Measurements from ENCODE around the gene PCSK5.

Gene PCSK5

DNA sequence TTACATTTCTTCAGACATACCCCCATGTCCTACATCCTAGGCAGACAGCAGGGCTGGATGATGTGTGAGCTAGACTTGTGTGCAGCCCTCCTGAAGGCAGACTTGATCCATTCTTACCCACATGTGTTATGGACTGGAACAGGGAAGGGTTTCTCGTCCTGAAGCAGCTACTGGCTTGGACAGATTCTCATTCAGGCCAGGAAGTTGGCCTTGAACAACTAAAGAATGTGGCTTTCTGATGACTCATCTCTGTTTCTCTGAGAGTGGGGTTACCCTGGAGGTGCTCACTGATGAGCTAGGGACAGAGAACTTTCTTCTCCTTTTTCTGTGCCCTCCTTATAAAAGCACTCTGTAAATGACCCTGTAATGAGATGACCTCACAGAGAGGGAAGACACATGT is 246.5 kb downstream of the PCSK5 start:
- no peak overlapping the region for H3K27ac ChIP-seq (ENCODE audit: low read depth, low read length)
- H3K27me3 ChIP-seq (ENCODE audit: low read length), result no peaks in the 10 kb centered on the region

DNA sequence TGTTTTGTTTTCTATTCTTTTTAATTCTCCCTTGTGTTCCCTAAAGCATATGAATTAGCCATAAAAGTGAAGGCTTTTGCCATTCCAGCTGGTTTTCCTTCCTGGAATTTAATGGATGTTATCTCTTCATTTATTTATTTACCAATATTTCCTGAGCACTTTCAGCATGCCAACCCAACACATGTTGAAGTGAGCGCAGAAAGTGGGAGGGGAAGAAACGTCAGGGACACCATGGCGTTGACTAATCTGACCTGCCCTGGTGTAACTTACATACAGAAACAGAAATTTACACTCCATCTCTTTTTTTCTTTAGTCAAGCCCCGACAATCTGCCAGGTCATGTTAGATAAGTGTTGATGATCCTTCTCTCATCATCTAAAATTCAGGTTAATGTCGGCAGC is 247.5 kb downstream of the PCSK5 start:
- H3K27me3 ChIP-seq (ENCODE audit: low read length), result no peaks in the 10 kb centered on the region
- no peak overlapping the region for H3K4me3 ChIP-seq (ENCODE audit: insufficient read depth, low read length, poor library complexity, severe bottlenecking)
- H3K9ac ChIP-seq (ENCODE audit: low read length), result no peak overlapping the region
- no peaks in the 10 kb centered on the region for H4K20me1 ChIP-seq (ENCODE audit: low read depth, low read length)
- TF ChIP-seq, protein P1, sequence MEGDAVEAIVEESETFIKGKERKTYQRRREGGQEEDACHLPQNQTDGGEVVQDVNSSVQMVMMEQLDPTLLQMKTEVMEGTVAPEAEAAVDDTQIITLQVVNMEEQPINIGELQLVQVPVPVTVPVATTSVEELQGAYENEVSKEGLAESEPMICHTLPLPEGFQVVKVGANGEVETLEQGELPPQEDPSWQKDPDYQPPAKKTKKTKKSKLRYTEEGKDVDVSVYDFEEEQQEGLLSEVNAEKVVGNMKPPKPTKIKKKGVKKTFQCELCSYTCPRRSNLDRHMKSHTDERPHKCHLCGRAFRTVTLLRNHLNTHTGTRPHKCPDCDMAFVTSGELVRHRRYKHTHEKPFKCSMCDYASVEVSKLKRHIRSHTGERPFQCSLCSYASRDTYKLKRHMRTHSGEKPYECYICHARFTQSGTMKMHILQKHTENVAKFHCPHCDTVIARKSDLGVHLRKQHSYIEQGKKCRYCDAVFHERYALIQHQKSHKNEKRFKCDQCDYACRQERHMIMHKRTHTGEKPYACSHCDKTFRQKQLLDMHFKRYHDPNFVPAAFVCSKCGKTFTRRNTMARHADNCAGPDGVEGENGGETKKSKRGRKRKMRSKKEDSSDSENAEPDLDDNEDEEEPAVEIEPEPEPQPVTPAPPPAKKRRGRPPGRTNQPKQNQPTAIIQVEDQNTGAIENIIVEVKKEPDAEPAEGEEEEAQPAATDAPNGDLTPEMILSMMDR (IDR thresholded peaks at IDR 0.05; ENCODE audit: insufficient read depth, low read length, poor library complexity, severe bottlenecking), result no peak
- TF ChIP-seq EZH2phosphoT487 (conservative IDR thresholded peaks at IDR 0.05; ENCODE audit: low read length), result no peak
- H3K4me2 ChIP-seq (ENCODE audit: low read depth, low read length, poor library complexity, severe bottlenecking), result no peak overlapping the region
- H3K27ac ChIP-seq (ENCODE audit: low read depth, low read length), result no peak overlapping the region
- H3K9me2 ChIP-seq (replicated peaks; ENCODE audit: insufficient read depth, low read length), result no peaks in the 10 kb centered on the region
- H3K79me2 ChIP-seq (ENCODE audit: insufficient read depth, low read length), result no peaks in the 10 kb centered on the region
- H2AFZ ChIP-seq (ENCODE audit: low read depth, low read length, severe bottlenecking), result no peak overlapping the region
- H3K9me3 ChIP-seq (ENCODE audit: insufficient read depth, low read length), result no peaks in the 10 kb centered on the region
- no peaks in the 10 kb centered on the region for H3K36me3 ChIP-seq (ENCODE audit: low read length)
- no peaks in the 10 kb centered on the region for H3F3A ChIP-seq (ENCODE audit: insufficient read depth)

More for the DNA sequence above, 246.5 kb downstream of the PCSK5 start:
- H3K9me3 ChIP-seq (ENCODE audit: insufficient read depth, low read length), result no peaks in the 10 kb centered on the region
- no peak overlapping the region for H2AFZ ChIP-seq (ENCODE audit: low read depth, low read length, severe bottlenecking)
- H3K9me2 ChIP-seq (replicated peaks; ENCODE audit: insufficient read depth, low read length), result no peaks in the 10 kb centered on the region
- no peak overlapping the region for H3K9ac ChIP-seq (ENCODE audit: low read length)
- no peak overlapping the region for H3K4me2 ChIP-seq (ENCODE audit: low read depth, low read length, poor library complexity, severe bottlenecking)
- H3K36me3 ChIP-seq (ENCODE audit: low read length), result no peaks in the 10 kb centered on the region
- no peaks in the 10 kb centered on the region for H3K79me2 ChIP-seq (ENCODE audit: insufficient read depth, low read length)
- H3K4me3 ChIP-seq (ENCODE audit: insufficient read depth, low read length, poor library complexity, severe bottlenecking), result no peak overlapping the region
- H3F3A ChIP-seq (ENCODE audit: insufficient read depth), result no peaks in the 10 kb centered on the region
- H4K20me1 ChIP-seq (ENCODE audit: low read depth, low read length), result no peaks in the 10 kb centered on the region
- TF ChIP-seq, protein P1 (IDR thresholded peaks at IDR 0.05; ENCODE audit: insufficient read depth, low read length, poor library complexity, severe bottlenecking), result no peak
- TF ChIP-seq EZH2phosphoT487 (conservative IDR thresholded peaks at IDR 0.05; ENCODE audit: low read length), result no peak

DNA sequence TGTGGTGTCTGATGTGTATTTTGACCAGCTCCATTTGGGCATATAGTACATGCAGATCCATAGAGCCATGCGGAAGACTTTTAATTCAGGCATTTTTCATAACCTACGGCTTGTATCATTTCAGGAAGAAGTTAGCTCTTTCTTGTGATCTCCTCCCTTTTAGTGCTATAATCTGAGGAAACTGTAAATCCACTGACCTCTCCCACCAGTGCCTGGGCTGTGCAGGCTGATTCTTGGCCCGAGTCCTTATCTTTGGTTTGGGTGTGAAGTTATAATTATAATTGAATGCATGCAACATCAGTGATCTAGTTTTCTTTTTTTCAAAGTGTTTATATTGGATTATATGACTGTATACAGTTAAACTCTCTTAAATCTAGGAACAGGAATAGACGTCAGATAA is 247.9 kb downstream of the PCSK5 start:
- H3K9me2 ChIP-seq (replicated peaks; ENCODE audit: insufficient read depth, low read length), result no peaks in the 10 kb centered on the region
- H3K9ac ChIP-seq (ENCODE audit: low read length), result no peak overlapping the region
- H3F3A ChIP-seq (ENCODE audit: insufficient read depth), result no peaks in the 10 kb centered on the region
- no peak overlapping the region for H3K27ac ChIP-seq (ENCODE audit: low read depth, low read length)
- TF ChIP-seq, protein P1 (IDR thresholded peaks at IDR 0.05; ENCODE audit: insufficient read depth, low read length, poor library complexity, severe bottlenecking), result no peak
- H3K9me3 ChIP-seq (ENCODE audit: insufficient read depth, low read length), result no peaks in the 10 kb centered on the region
- H3K79me2 ChIP-seq (ENCODE audit: insufficient read depth, low read length), result no peaks in the 10 kb centered on the region
- no peak overlapping the region for H3K4me2 ChIP-seq (ENCODE audit: low read depth, low read length, poor library complexity, severe bottlenecking)
- no peaks in the 10 kb centered on the region for H3K36me3 ChIP-seq (ENCODE audit: low read length)
- H2AFZ ChIP-seq (ENCODE audit: low read depth, low read length, severe bottlenecking), result no peak overlapping the region
- H3K4me3 ChIP-seq (ENCODE audit: insufficient read depth, low read length, poor library complexity, severe bottlenecking), result no peak overlapping the region
- no peaks in the 10 kb centered on the region for H3K27me3 ChIP-seq (ENCODE audit: low read length)
- no peaks in the 10 kb centered on the region for H4K20me1 ChIP-seq (ENCODE audit: low read depth, low read length)

DNA sequence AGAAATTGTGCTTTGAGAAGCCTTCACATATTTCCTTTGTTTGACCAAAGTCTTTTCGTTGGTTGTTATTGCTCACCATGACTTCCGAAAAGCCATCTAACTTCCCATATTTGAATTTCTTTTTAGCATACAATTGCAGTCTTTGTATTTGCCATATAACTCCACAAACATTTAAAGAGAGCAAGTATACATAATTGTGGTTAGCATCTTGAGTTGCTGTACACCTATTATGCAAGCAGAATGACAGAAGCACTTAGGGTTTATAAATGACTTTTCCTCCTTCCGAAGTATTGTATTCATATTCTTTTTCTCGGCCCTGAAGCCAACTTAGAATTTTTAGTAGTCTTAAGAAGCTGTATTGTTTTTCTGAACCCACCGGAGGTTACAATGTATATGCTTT is 253.4 kb downstream of the PCSK5 start:
- no peaks in the 10 kb centered on the region for H3K79me2 ChIP-seq (ENCODE audit: insufficient read depth, low read length)
- no peaks in the 10 kb centered on the region for H3K27me3 ChIP-seq (ENCODE audit: low read length)
- H3K9me3 ChIP-seq (ENCODE audit: insufficient read depth, low read length), result no peaks in the 10 kb centered on the region
- no peak overlapping the region for H3K4me2 ChIP-seq (ENCODE audit: low read depth, low read length, poor library complexity, severe bottlenecking)
- TF ChIP-seq EZH2phosphoT487 (conservative IDR thresholded peaks at IDR 0.05; ENCODE audit: low read length), result no peak
- TF ChIP-seq, protein P1 (IDR thresholded peaks at IDR 0.05; ENCODE audit: insufficient read depth, low read length, poor library complexity, severe bottlenecking), result no peak
- no peaks in the 10 kb centered on the region for H3K36me3 ChIP-seq (ENCODE audit: low read length)
- H3K9ac ChIP-seq (ENCODE audit: low read length), result no peak overlapping the region
- H3F3A ChIP-seq (ENCODE audit: insufficient read depth), result no peaks in the 10 kb centered on the region
- no peaks in the 10 kb centered on the region for H3K9me2 ChIP-seq (replicated peaks; ENCODE audit: insufficient read depth, low read length)
- H3K27ac ChIP-seq (ENCODE audit: low read depth, low read length), result no peak overlapping the region
- H3K4me3 ChIP-seq (ENCODE audit: insufficient read depth, low read length, poor library complexity, severe bottlenecking), result no peak overlapping the region
- no peaks in the 10 kb centered on the region for H4K20me1 ChIP-seq (ENCODE audit: low read depth, low read length)
- H2AFZ ChIP-seq (ENCODE audit: low read depth, low read length, severe bottlenecking), result no peak overlapping the region
